Limb (tissue), 2 donors: ENCODE data around the gene SEPHS2.
"Not testable (repeated sequence)": the region's sequence is repeated elsewhere in the genome, so short reads cannot be mapped to it uniquely, and the experiment has no call there.

Source experiments
- DNase-seq, 2 donors: peaks; one replicate each; pipeline ENCODE4 v3.0.0-alpha.2; 2016; ENCODE audit errors: extremely low spot score in 2 of 2

SEPHS2 gene

DNA sequence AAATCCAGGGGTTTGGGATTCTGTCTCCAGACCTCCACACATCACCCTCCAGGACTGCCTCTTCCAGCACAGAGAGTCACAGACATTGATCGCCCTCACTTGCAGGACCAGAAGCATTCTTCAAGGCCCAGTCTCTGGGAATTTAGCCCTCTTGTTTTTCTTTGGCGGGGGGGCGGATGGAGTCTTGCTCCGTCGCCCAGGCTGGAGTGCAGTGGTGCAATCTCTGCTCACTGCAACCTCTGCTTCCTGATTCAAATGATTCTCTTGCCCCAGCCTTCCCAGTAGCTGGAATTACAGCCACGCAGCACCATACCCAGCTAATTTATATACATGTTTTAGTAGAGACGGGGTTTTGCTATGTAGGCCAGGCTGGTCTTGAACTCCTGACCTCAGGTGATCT, 18.4 kb upstream of the SEPHS2 start:
- DNase-seq: no peak

DNA sequence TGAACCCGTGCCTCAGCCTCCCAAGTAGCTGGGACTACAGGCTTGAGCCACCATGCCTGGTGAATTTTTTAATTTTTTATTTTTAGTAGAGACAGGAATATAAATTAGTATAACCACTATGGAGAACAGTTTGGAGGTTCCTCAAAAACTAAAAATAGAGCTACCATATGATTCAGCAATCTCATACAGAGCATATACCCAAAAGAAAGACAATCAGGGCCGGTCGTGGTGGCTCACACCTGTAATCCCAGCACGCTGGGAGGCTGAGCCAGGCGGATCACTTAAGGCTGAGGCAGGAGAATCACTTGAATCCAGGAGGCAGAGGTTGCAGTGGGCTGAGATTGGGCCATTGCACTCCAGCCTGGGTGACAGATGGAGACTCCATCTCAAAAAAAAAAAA, 15.8 kb upstream of the SEPHS2 start:
- DNase-seq: not testable (repeated sequence)

DNA sequence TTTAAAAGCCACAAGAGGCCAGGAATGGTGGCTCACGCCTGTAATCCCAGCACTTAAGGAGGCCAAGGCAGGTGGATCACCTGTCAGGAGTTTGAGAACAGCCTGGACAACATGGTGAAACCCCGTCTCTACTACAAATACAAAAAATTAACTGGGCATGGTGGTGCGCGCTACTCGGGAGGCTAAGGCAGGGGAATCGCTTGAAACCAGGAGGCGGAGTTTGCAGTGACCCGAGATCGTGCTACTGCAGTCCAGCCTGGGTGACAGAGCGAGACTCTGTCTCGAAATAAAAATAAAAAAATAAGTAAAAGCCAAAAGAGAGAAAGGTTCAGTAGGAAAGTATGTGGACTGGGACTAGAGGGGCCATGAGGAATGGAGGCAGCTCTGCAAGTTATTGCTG, 13.8 kb upstream of the SEPHS2 start:
- no peak for DNase-seq

DNA sequence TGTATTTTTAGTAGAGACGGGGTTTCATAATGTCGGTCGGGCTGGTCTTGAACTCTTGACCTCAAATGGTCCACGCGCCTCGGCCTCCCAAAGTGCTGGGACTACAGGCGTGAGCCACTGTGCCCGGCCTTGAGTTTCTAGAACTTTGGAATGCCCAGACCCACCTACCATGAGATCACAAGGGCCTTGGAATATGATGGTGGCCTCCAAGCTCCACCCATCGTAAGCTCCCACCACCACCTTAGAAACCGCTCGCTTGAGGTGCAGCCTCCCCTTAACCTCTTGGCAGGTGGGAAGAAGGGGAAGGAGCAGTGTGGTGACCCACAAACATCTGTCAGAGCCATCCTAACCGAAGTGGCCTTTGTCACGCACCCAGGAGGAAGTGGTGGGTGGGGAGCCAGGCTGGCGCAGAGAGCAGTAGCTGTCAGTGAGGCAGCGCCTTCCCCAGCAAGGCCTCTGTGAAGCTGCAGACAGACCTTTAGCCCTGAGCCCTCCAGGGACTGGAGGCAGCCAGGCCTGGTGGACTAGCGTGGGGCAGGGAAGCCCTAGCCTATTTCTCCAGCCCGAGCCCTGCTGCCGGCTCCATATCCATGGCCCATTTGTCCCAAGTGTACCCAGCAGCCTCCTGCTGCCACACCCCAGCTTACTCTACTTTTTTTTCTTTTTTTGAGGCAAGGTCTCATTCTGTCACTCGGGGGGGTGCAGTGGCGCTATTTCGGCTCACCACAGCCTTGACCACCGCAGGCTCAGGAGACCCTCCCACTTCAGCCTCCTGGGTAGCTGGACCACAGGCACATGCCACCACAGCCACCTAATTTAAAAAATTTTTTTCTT, 13.1 kb upstream of the SEPHS2 start:
- no peak for DNase-seq

DNA sequence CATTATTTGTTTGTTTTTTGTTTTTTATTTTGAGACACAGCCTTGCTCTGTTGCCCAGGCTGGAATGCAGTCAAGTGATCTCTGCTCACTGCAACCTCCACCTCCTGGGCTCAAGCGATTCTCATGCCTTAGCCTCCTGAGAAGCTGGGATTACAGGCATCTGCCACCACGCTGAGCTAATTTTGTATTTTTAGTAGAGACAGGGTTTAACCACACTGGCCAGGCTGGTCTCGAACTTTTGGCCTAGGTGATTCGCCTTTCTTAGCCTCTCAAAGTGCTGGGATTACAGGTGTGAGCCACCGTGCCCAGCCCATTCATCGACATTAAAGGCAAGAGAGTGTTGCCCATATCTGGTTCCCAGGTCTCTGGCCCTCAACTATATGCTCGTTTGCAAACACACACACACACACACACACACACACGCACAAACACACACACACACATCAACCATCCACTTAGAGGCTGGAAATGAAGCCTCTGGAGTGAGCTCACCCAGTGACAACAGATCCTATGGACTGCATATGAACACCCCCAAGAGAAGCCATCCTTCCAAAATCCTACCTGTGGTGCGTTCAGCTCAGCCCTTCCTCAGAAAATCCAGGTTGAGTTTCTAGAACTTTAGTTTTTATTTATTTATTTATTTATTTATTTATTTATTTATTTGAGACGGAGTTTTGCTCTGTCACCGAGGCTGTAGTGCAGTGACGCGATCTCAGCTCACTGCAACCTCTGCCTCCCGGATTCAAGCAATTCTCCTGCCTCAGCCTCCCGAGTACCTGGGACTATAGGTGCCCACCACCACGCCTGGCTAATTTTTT, 12.3 kb upstream of the SEPHS2 start:
- DNase-seq: no peak

DNA sequence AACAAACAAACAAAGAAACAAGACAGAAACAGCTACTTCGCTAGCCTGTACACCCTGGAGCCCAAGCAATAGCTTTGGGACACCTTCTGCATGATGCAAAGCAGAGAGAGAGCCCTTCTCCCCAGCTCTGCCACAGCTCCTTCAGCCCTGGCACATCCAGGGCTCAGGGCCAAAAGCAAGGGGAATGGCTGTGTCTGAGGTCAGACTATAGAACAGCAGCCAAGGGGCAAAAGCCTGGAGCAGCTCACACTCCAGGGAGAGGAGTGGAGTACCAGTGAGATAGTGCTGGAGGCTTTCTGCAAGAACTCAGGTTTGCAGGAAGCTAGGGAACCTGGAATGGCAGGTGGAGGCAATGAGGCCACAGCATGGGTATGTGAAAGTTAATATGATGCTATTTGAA, 11.6 kb upstream of the SEPHS2 start:
- DNase-seq: no peak

DNA sequence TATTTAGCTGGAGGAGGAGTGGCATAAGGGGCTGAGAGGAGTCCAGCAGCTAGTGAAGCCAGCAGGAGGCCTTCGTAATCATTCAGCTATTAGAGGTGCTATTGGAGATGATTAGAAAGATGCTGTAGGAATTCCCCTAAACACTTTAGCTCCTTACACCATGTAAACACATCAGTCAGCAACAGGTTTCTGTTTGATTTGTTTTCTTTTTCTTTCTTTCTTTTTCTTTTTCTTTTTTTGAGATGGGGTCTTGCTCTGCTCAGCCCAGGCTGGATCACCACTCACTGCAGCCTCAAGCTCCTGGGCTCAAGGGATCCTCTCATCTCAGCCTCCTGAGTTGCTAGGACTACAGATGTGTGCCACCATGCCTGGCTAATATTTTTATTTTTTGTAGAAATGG, 10.6 kb upstream of the SEPHS2 start:
- DNase-seq: no peak

DNA sequence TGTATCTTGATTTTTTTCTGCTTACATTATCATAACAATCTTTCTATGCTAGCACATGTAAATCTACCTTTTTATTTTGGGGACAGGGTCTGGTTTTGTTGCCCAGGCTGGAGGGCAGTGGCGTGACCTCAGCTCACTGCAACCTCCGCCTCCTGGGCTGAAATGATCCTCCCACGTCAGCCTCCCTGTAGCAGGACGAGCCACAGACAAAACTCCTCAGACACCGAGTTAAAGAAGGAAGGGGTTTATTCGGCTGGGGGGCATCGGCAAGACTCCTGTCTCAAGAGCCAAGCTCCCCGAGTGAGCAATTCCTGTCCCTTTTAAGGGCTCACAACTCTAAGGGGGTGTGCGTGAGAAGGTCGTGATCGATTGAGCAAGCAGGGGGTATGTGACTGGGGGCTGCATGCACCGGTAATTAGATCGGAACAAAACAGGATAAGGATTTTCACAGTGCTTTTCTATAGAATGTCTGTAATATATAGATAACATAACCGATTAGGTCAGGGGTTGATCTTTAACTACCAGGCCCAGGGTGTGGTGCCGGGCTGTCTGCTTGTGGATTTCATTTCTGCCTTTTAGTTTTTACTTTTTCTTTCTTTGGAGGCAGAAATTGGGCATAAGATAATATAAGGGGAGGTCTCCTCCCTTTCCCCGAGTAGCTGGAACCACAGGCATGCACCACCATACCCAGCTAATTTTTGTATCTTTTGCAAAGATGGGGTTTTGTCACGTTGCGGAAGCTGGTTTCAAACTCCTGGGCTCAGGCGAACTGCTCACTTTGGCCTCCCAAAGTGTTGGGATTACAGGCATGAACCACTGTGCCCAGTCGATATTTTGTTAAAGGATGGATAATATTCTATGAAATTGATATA, 7.3 kb upstream of the SEPHS2 start:
- not testable (repeated sequence) for DNase-seq

DNA sequence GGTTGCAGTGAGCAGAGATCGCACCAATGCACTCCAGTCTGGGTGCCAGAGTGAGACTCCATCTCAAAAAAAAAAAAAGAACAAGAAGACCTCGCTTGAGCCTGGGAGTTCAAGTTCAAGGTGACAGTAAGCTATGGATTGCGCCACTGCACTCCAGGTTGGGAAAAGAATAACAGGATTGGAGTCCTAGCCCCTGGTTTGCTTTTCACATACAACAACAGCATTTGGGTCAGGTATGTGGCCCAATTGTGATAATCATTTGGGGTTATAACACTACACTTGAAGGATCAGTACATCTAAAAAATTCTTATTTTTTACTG, 3.4 kb upstream of the SEPHS2 start:
- DNase-seq: no peak

DNA sequence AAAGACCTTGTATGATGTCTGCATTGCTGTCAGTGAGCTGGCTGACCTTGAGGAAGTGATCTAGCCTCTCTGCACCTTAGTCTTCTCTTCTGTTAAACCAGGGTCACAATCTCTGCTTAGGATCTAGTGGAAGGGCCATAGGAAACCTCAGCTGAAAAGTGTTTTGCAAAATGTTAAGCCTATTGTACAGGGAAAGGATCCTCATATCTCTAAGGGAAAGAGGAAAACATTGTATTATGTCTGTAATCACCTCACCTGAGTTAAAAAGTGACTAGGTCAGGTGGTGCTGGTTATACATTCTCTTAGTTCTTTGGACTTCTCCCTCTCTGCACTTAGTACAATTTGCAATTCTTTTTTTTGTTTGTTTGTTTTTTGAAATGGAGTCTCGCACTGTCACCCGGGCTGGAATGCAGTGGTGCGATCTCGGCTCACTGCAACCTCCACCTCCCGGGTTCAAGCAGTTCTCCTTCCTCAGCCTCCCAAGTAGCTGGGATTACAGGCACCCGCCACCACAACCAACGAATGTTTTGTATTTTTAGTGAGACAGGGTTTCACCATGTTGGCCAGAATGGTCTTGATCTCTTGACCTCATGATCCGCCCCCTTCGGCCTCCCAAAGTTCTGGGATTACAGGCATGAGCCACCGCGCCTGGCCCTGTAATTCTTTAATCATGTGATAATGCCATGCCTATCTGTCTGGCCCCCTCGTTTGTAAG, 2.0 kb upstream of the SEPHS2 start:
- no peak for DNase-seq

DNA sequence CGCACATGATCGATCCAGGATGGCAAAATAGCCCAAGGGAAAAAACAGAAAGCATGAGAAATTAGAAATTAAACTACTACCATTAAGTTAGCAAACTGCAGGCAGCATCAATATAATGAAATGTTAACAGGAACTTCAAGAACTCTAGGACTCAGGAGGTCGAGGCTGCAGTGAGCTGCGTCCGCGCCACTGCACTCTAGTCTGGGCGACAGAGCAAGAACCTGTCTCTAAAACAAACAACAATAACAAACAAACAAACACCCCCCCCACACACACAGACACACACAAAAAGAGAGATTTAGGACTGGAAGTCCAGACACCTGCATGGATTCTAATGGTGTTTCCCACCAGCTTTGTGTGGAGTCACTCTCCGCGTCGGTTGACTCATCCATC, 525 bp upstream of the SEPHS2 start:
- no peak for DNase-seq

DNA sequence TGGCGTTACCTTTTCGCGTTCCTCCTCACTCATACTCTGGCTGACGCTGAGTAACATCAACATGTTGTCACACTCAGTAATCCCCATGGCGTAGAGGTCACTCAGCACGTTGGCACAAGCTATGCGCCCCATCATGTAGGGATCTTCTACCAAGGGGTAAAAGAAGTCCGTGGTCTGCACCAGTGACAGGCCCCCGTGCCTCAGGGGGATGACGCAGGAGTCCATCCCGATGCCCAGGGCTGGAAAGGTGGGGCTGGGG, 596 bp downstream of the SEPHS2 start:
- DNase-seq: no peak

DNA sequence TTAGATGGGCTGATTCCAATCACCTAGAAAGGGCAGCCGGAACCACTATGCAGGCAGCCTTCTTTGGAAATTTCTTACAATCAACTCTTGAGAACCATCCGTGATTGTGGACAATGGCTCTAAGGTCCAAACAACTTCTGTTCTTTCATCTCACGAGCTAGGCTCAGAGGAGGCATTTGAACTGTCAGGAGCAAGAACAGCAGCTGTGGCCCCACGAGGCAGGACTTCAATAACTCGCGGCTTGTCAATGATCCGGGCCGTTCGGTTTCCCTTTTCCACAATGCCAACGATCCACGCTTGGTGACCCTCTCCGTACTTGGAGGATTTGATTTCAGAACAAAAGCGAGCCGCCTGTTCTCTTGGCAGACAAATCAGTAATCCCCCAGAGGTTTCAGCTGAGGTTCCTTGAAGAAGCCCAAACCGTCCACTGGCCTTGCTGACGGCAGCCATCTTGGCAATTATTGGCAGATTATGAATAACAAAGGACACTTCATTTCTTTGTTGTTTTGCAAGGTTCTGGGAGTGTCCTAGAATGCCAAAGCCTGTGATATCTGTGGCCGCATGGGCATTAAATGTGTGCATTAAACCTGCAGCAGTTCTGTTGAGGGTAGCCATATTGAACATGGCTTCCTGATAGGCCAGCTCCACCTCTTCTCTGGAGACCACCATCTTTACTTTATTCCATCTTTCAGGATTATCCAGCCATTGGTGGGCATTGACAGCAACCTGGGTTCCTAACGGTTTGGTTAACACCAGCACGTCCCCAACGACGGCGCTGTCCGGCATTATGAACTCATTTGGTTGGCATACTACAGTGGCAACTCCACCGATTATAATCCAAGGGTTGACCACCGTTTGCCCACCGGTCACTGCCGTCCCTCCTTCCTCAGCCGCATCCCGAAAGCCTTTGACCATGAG, 1.2 kb downstream of the SEPHS2 start:
- DNase-seq: no peak

DNA sequence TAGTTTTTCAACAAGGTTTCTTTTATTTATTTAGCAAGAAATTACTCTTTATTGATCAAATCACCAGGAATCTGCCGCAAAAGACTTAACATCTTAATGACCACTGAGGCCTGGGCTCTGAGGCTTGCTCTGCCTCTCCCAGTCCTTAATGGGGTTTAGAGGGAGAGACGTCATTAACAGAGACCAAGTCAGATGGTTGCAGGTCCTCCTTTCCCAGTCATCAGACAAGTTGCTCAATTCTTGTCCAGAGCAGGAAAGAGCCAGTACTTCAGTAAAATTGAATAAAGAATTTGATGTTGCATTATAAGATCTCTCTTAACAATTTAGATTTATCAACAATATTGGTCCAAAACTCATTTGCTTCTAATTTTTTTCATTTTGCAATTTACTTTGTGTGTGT, 2.0 kb downstream of the SEPHS2 start:
- no peak for DNase-seq

DNA sequence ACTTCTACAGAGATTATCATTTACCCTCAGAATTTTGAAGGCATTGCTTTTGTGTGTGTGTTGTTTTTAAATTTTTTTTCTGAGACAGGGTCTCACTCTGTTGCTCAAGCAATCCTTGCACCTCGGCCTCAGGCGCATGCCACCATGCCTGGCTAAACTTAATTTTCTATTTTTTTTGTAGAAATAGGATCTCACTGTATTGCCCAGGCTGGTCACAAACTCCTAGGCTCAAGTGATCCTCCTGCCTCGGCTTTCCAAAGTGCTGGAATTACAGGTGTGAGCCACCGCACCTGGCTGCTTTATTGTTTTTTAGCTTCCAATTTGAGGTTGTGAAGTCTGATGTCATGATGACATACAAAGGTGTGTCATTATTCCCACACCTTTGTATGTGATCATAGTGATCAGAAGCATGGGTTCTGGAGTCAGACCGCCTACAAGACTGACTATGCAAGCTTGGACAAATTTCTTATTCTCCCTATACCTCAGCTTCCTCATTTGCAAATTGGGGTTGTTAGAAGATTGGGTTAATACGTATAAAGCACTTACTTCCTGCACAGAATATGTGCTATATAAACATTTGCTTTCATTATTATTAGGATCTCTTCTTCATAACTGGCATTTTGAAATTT, 5.8 kb downstream of the SEPHS2 start:
- no peak for DNase-seq

DNA sequence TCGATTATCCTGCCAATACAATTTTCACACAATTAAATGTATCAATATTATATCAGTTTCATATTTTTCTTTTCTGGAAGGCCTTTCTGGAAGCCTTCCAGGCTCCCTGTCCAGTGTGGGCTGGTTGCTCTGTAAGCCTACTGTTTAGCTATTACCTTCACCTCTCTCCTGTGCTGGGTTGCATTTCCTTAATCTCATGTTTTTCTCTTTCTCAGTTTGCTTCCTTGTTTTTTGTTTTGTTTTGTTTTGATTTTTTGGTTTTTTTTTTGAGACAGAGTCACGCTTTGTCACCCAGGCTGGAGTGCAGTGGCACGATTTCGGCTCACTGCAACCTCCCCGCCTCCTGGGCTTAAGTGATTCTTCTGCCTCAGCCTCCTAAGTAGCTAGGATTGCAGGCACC, 6.8 kb downstream of the SEPHS2 start:
- DNase-seq: no peak

DNA sequence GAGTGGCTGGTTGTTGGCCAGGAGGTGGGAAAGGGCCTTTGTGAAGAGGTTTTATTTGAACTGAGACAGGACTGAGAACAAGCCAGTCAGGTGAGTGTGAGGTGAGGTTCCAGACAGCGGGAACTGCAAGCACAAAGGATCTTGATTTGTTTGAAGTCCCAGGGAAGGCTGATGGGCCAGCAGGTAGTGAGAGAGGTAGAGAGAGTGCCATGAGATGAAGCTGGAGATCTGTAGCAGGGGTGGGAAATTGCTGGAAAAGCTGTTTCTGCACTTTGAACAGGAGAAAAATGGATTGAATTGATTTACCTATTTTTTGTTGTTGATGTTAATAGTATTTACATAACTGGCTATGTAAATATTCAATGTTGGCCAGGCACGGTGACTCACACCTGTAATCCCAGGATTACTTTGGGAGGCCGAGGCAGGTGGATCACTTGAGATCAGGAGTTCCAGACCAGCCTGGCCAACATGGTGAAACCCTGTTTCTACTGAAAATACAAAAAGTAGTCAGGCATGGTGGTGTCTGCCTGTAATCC, 8.1 kb downstream of the SEPHS2 start:
- no peak for DNase-seq

DNA sequence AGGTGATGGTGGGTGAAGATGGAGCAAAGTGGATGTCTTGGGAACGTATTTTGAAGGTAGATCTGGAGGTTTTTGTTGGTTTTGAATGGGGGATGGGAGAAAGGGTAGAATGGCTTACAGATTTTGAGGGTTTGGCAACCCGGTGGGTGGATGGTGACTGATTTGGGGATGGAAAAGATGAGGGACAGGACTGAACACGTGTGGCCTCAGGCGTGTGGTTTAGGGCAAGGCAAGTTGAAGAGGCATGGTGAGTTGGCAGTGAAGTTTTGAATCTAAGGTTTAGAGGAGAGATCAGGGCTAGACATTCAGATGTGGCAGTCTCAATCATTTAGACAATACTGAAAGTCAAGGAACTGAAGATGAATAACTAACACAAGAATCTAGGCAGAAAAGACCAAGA, 10.8 kb downstream of the SEPHS2 start:
- DNase-seq: no peak

DNA sequence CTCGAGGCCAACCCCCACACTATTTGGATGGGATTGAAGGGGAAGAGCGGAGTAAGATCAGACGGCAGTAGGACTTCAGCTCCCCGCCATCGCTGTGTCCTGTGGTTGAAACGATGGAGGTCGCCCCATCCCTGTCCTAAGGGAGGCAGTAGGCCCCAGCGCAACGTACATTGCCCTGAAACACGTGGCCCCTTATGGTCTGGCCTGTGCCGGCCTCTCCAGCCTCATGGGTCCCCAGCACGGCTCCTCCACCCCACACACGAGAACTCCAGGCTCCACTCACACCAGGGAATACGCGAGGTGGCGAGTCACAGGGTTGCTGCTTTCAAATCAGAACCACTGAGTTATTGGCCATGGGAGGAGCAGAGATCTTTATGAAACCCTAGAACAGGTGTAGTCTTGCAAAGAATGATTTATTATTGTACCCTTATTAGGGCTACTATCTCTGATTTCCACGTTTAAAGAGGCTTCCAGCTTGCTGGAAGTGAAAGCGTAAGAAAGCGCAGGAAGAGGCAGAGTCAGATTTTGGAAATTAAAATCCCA, 15.2 kb downstream of the SEPHS2 start:
- no peak for DNase-seq
